GM12872 (cell line): ENCODE results near the gene PGGT1B.

ENCODE experiments used
- CTCF ChIP-seq: IDR thresholded peaks from 3 replicates; pipeline ENCODE4 v1.5.1; 2011; ENCODE audit warnings: low read depth, mild to moderate bottlenecking, low read length, moderate library complexity; ENCODE audit not compliant: insufficient read depth

The PGGT1B gene

GRCh38 chr5:115193295-115193694 lies 69.4 kb downstream of the PGGT1B start:
- no peak for TF ChIP-seq CTCF

- TF ChIP-seq CTCF, result no peak
Measured at GRCh38 chr5:115192098-115192497, 70.6 kb downstream of the PGGT1B start.

- TF ChIP-seq CTCF, result no peak
Measured at GRCh38 chr5:115191474-115192031, 71.1 kb downstream of the PGGT1B start.

- no peak for TF ChIP-seq CTCF
Measured at GRCh38 chr5:115190388-115190787, 72.3 kb downstream of the PGGT1B start.

GRCh38 chr5:115189866-115190265 lies 72.8 kb downstream of the PGGT1B start:
- no peak for TF ChIP-seq CTCF

GRCh38 chr5:115186794-115187193 lies 75.9 kb downstream of the PGGT1B start:
- TF ChIP-seq CTCF, result no peak

GRCh38 chr5:115184770-115185169 lies 77.9 kb downstream of the PGGT1B start:
- no peak for TF ChIP-seq CTCF

GRCh38 chr5:115181757-115182156 lies 80.9 kb downstream of the PGGT1B start:
- TF ChIP-seq CTCF, result no peak
